Measurements from ENCODE around the gene CD300C.

CD300C gene

GRCh38 chr17:74545843-74546230, at the start of gene CD300C:
TSS of gene CD300C (minus strand) at chr17:74546115. CDS start at chr17:74545782, 333 bp downstream.
- H3K4me3 ChIP-seq (ENCODE audit: low read depth, low read length): no peak within 1 kb of the TSS
- no peak for TF ChIP-seq CTCF (IDR thresholded peaks at IDR 0.05; ENCODE audit: low read depth, low read length)

- no peak overlapping the region for H3K4me3 ChIP-seq (ENCODE audit: low read depth, low read length)
- no peak for TF ChIP-seq CTCF (IDR thresholded peaks at IDR 0.05; ENCODE audit: low read depth, low read length)
These were observed 49.3 kb upstream of the CD300C start for GRCh38 chr17:74595037-74595750.

GRCh38 chr17:74592087-74592990, 46.4 kb upstream of the CD300C start, which contains the start of gene CD300LD:
TSS of gene CD300LD (minus strand) at chr17:74592283. CDS start at chr17:74592202, 81 bp downstream.
- no peak for TF ChIP-seq CTCF (IDR thresholded peaks at IDR 0.05; ENCODE audit: low read depth, low read length)
- no peak within 1 kb of the TSS for H3K4me3 ChIP-seq (ENCODE audit: low read depth, low read length)

- no peak for TF ChIP-seq CTCF (IDR thresholded peaks at IDR 0.05; ENCODE audit: low read depth, low read length)
- H3K4me3 ChIP-seq (ENCODE audit: low read depth, low read length): no peak overlapping the region
These were observed 45.6 kb upstream of the CD300C start for GRCh38 chr17:74591503-74591902.

- H3K4me3 ChIP-seq (ENCODE audit: low read depth, low read length): no peak overlapping the region
- TF ChIP-seq CTCF (IDR thresholded peaks at IDR 0.05; ENCODE audit: low read depth, low read length): no peak
These were observed 39.8 kb upstream of the CD300C start for GRCh38 chr17:74585711-74586110.

- no peak for TF ChIP-seq CTCF (IDR thresholded peaks at IDR 0.05; ENCODE audit: low read depth, low read length)
- H3K4me3 ChIP-seq (ENCODE audit: low read depth, low read length): no peak overlapping the region
These were observed 38.6 kb upstream of the CD300C start for GRCh38 chr17:74584292-74585060.
